Transverse colon (tissue), 3 donors: ENCODE measurements around the gene GALNT6.
"Not testable (repeated sequence)": the region's sequence is repeated elsewhere in the genome, so short reads cannot be mapped to it uniquely, and the experiment has no call there.

Experiments used
- POLR2A ChIP-seq: fragments of 450-650 bp; IDR thresholded peaks from one replicate; pipeline ENCODE4 v1.6.1; 2016; ENCODE audit warnings: antibody characterized with exemption, mild to moderate bottlenecking, moderate library complexity
- TF ChIP-seq, protein P1 (sequence below), 5 experiments: fragments of 200-600 bp in 3 of 5; fragments of 450-650 bp in 2 of 5; sonication (generic) in 3 of 5; IDR thresholded peaks; 1 replicate in 2 of 5; 2 replicates in 3 of 5; pipeline ENCODE4 v1.5.1; 2016 to 2017; ENCODE audit warnings: antibody characterized with exemption in 5 of 5, inconsistent platforms in 3 of 5, mild to moderate bottlenecking in 2 of 5, moderate library complexity in 1 of 5

DNA sequence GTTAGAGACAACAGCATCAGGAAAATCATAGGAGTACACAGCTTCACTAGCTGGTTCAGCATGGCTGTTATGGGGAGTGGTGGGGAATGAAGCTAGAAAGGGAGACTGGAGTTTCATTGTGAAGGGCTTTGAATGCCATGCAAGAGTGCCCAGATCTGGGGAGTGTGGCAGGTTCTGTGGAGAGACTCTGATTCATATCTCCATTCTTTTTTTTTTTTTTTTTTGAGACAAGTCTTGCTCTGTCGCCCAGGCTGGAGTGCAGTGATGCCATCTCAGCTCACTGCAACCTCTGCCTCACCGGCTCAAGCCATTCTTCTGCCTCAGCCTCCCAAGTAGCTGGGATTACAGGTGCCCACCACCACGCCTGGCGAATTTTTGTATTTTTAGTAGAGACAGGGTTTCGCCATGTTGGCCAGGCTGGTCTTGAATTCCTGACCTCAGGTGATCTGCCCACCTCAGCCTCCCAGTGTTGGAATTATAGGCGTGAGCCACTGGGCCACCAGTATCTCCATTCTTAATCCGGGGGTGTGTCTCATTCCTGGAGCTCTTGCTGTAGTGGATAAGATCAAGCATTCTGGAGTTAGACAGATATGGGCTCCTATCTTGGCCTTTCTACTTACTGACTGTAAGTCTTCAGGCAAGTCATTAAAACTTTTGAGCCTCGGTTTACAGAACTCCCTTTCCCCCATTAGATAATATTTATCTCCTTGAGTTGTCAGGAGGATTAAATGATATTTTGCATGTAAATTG is 73.0 kb downstream of the GALNT6 start:
- TF ChIP-seq, protein P1, sequence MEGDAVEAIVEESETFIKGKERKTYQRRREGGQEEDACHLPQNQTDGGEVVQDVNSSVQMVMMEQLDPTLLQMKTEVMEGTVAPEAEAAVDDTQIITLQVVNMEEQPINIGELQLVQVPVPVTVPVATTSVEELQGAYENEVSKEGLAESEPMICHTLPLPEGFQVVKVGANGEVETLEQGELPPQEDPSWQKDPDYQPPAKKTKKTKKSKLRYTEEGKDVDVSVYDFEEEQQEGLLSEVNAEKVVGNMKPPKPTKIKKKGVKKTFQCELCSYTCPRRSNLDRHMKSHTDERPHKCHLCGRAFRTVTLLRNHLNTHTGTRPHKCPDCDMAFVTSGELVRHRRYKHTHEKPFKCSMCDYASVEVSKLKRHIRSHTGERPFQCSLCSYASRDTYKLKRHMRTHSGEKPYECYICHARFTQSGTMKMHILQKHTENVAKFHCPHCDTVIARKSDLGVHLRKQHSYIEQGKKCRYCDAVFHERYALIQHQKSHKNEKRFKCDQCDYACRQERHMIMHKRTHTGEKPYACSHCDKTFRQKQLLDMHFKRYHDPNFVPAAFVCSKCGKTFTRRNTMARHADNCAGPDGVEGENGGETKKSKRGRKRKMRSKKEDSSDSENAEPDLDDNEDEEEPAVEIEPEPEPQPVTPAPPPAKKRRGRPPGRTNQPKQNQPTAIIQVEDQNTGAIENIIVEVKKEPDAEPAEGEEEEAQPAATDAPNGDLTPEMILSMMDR (IDR thresholded peaks at IDR 0.05): not testable (repeated sequence)
- TF ChIP-seq POLR2A: not testable (repeated sequence)
